ENCODE data around the gene PDZRN3. TPM values are rescaled to one million over a fixed set of nuclear protein-coding genes. Genes with fewer than 3 reads are reported as not detected.

PDZRN3 gene
- total and polyA plus RNA-seq, 4 donors, result 7.3 to 36.4 (median 16.3) TPM

DNA sequence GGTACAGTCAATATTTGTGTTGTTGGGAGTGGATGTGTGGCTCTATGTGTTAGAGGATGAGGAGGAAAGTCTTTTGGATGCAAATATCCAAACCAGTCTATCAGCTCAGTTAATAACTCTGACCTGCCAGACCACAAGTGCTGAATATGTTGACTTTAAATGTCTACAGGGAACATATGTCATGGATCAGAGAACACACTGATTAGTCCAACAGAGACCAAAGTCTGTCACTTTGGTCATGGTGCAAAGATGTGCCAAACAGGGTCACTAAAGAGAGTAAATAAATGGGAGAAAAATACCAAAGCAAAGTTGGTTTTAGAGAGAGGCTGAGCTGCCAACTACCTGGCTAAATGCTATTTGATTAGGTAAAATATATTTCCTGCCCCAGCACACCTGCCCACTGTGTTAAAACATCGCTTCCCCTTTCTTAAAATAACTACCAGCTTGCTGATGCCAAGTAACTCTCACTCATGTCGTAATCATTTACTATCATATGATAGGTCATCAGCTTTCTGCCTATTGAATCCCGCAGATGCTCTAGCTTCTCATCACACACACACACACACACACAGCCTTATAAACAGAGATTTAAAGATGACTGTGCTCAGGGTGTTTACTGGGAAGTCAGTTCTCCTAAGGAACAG, 173.3 kb downstream of the PDZRN3 start:
- no peak overlapping the region for H3K4me3 ChIP-seq
- no peaks in the 10 kb centered on the region for H3K9me3 ChIP-seq (ENCODE audit: control insufficient read depth in 4 of 4, insufficient read depth in 3 of 4, low read length in 3 of 4)
- peak overlapping the region in 1 of 2 donors; percentile 67 for H3K27ac ChIP-seq (ENCODE audit: low read depth in 1 of 2, low read length in 1 of 2)
- peak overlapping the region in 1 of 2 donors; percentile 43 for H3K9ac ChIP-seq (ENCODE audit: insufficient read depth in 1 of 2, low read length in 2 of 2)
- no peaks in the 10 kb centered on the region for H3K27me3 ChIP-seq (ENCODE audit: control insufficient read depth in 3 of 3, insufficient read depth in 3 of 3, low read length in 2 of 3)
- TF ChIP-seq, protein P1, sequence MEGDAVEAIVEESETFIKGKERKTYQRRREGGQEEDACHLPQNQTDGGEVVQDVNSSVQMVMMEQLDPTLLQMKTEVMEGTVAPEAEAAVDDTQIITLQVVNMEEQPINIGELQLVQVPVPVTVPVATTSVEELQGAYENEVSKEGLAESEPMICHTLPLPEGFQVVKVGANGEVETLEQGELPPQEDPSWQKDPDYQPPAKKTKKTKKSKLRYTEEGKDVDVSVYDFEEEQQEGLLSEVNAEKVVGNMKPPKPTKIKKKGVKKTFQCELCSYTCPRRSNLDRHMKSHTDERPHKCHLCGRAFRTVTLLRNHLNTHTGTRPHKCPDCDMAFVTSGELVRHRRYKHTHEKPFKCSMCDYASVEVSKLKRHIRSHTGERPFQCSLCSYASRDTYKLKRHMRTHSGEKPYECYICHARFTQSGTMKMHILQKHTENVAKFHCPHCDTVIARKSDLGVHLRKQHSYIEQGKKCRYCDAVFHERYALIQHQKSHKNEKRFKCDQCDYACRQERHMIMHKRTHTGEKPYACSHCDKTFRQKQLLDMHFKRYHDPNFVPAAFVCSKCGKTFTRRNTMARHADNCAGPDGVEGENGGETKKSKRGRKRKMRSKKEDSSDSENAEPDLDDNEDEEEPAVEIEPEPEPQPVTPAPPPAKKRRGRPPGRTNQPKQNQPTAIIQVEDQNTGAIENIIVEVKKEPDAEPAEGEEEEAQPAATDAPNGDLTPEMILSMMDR (IDR thresholded peaks at IDR 0.05; ENCODE audit: control extremely low read depth, extremely low read depth), result no peak
- H3K4me1 ChIP-seq (ENCODE audit: control insufficient read depth in 5 of 5, insufficient read depth in 5 of 5, low read length in 5 of 5), result peaks cover 2 to 43% (median 12%) of the 10 kb centered on the region in 5 donors
- no peaks in the 10 kb centered on the region for H3K36me3 ChIP-seq (ENCODE audit: control insufficient read depth in 4 of 4, insufficient read depth in 4 of 4, low read length in 4 of 4)
- WGBS, 2 donors, result 29 to 40% methylated on average over 3 of the region's 3 CpGs
- DNase-seq, result peak in 2 of 3 donors; percentile 57
- no peak for ATAC-seq (ENCODE audit: insufficient read depth, low FRiP score)

DNA sequence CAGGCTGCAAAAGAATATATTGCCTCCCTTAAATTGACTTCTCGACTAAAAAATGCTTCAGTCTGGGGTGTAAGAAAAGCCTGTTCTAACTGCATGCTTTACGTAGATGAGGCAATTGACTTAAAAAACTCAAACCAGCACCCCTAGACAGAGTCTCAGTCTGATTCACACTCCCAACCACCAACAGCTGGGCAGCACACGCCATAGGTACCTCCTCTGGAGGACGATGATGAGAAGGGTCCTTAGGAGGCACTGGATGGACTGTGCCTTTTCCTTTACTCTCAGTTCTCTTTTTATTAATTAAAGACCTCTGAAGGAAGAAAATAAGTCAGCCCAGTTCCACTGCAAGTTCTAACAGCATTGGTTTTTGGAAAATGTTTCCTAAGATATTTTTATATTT, 175.0 kb downstream of the PDZRN3 start:
- no peak overlapping the region for H3K4me3 ChIP-seq
- DNase-seq (no peak), ATAC-seq (ENCODE audit: insufficient read depth, low FRiP score) (no peak)
- TF ChIP-seq, protein P1 (IDR thresholded peaks at IDR 0.05; ENCODE audit: control extremely low read depth, extremely low read depth), result no peak
- H3K36me3 ChIP-seq (ENCODE audit: control insufficient read depth in 4 of 4, insufficient read depth in 4 of 4, low read length in 4 of 4), result no peaks in the 10 kb centered on the region
- H3K9me3 ChIP-seq (ENCODE audit: control insufficient read depth in 4 of 4, insufficient read depth in 3 of 4, low read length in 3 of 4), result no peaks in the 10 kb centered on the region
- H3K9ac ChIP-seq (ENCODE audit: insufficient read depth in 1 of 2, low read length in 2 of 2), result no peak overlapping the region
- WGBS, 2 donors, result 66 to 67% methylated on average over 4 of the region's 4 CpGs
- no peak overlapping the region for H3K27ac ChIP-seq (ENCODE audit: low read depth in 1 of 2, low read length in 1 of 2)
- no peaks in the 10 kb centered on the region for H3K27me3 ChIP-seq (ENCODE audit: control insufficient read depth in 3 of 3, insufficient read depth in 3 of 3, low read length in 2 of 3)
- H3K4me1 ChIP-seq (ENCODE audit: control insufficient read depth in 5 of 5, insufficient read depth in 5 of 5, low read length in 5 of 5), result peaks cover 2 to 33% (median 15%) of the 10 kb centered on the region in 5 donors

DNA sequence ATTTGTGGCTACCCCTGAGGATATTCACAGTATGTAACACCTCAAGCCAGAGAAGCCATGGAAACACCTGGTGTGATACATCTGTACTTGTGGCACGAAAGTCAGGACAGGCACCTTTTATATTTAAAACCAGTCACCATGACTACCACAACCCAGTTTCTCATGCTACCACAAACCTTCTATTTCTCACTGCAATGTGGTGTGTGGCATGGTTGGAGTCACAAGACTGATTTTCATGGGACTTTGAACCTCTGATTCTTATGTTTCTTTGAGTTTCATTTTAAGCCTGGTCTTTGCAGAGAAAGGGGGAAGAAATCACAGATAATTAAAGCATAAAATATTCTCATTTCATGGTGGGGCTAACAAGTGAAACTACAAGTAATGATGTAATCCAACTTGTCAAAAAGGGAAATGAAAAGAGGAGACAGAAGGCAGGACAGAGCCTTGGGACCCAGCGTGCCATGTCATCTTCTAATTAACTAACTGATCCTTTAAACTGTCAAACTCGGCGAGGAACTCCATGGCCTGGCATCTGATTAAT, 175.9 kb downstream of the PDZRN3 start:
- no peaks in the 10 kb centered on the region for H3K27me3 ChIP-seq (ENCODE audit: control insufficient read depth in 3 of 3, insufficient read depth in 3 of 3, low read length in 2 of 3)
- TF ChIP-seq, protein P1 (IDR thresholded peaks at IDR 0.05; ENCODE audit: control extremely low read depth, extremely low read depth), result no peak
- DNase-seq (no peak), ATAC-seq (ENCODE audit: insufficient read depth, low FRiP score) (no peak)
- peaks cover 0 to 26% (median 15%) of the 10 kb centered on the region in 5 donors for H3K4me1 ChIP-seq (ENCODE audit: control insufficient read depth in 5 of 5, insufficient read depth in 5 of 5, low read length in 5 of 5)
- no peaks in the 10 kb centered on the region for H3K36me3 ChIP-seq (ENCODE audit: control insufficient read depth in 4 of 4, insufficient read depth in 4 of 4, low read length in 4 of 4)
- no peak overlapping the region for H3K4me3 ChIP-seq
- H3K9ac ChIP-seq (ENCODE audit: insufficient read depth in 1 of 2, low read length in 2 of 2), result no peak overlapping the region
- H3K27ac ChIP-seq (ENCODE audit: low read depth in 1 of 2, low read length in 1 of 2), result no peak overlapping the region
- WGBS, 2 donors, result 76 to 82% methylated on average over 4 of the region's 4 CpGs
- peaks cover 0 to 1% (median 0%) of the 10 kb centered on the region in 4 donors for H3K9me3 ChIP-seq (ENCODE audit: control insufficient read depth in 4 of 4, insufficient read depth in 3 of 4, low read length in 3 of 4)
